Caco-2 (cell line): Measurements from ENCODE around the gene SEPTIN12. TPM values are rescaled to one million over a fixed set of nuclear protein-coding genes. Genes with fewer than 3 reads are reported as not detected.

Experiments used
- BruUV-seq: library from RNA; stranded (reverse); fragments of 400-500 nt; replicated peaks from 2 replicates; lab custom pipeline; 2021; lab: Mats Ljungman, UMichigan
- CTCF ChIA-PET: fragments of 300-600 bp; sonication (Branson Sonifier 250); formaldehyde crosslinking; loops from one replicate; lab custom pipeline; 2022; ENCODE audit warnings: antibody characterized with exemption; lab: Charles Lee
- POLR2A ChIA-PET: fragments of 300-600 bp; sonication (Branson Sonifier 250); formaldehyde crosslinking; loops from one replicate; lab custom pipeline; 2022; ENCODE audit warnings: antibody characterized with exemption; lab: Charles Lee
- DNase-seq, 2 experiments: peaks; one replicate each; pipeline versions ENCODE4 v3.0.0 to v3.0.0-alpha.2; 2020 to 2022
- H3K27me3 ChIP-seq: replicated peaks from 2 replicates; pipeline ENCODE4 v1.6.0; 2011; ENCODE audit warnings: low read length; ENCODE audit not compliant: control insufficient read depth, insufficient read depth
- H3K36me3 ChIP-seq: 2 replicates; pipeline ENCODE4 v1.5.1; 2011; ENCODE audit warnings: low read length; ENCODE audit not compliant: control insufficient read depth, insufficient read depth
- H3K4me1 ChIP-seq: fragments of 250-450 bp; sonication (Bioruptor Pico); 2 replicates; pipeline ENCODE4 v1.5.1; 2020; ENCODE audit warnings: mild to moderate bottlenecking
- H3K4me3 ChIP-seq: 2 replicates; pipeline ENCODE4 v1.5.1; 2011; ENCODE audit warnings: low read depth, mild to moderate bottlenecking, control low read depth, low read length
- H3K9me3 ChIP-seq: fragments of 250-450 bp; sonication (Bioruptor Pico); 2 replicates; pipeline ENCODE4 v1.5.1; 2020; ENCODE audit warnings: mild to moderate bottlenecking, moderate library complexity
- H3K27ac Mint-ChIP-seq: one replicate; pipeline ENCODE4 v1.8.0; 2022; ENCODE audit warnings: mixed read lengths; ENCODE audit not compliant: unreplicated experiment
- H3K27me3 Mint-ChIP-seq: one replicate; pipeline ENCODE4 v1.8.0; 2022; ENCODE audit warnings: mixed read lengths; ENCODE audit not compliant: insufficient read depth, unreplicated experiment
- H3K36me3 Mint-ChIP-seq: one replicate; pipeline ENCODE4 v1.8.0; 2022; ENCODE audit warnings: mild to moderate bottlenecking, mixed read lengths; ENCODE audit not compliant: insufficient read depth, unreplicated experiment
- H3K4me1 Mint-ChIP-seq: one replicate; pipeline ENCODE4 v1.8.0; 2022; ENCODE audit warnings: low read depth, mixed read lengths; ENCODE audit not compliant: unreplicated experiment
- H3K4me3 Mint-ChIP-seq: one replicate; pipeline ENCODE4 v1.8.0; 2022; ENCODE audit warnings: mild to moderate bottlenecking, moderate library complexity, mixed read lengths; ENCODE audit not compliant: unreplicated experiment
- H3K9me3 Mint-ChIP-seq: one replicate; pipeline ENCODE4 v1.8.0; 2022; ENCODE audit warnings: mixed read lengths; ENCODE audit not compliant: unreplicated experiment
- CTCF ChIP-seq, 2 experiments: fragments of 200-600 bp in 1 of 2; IDR thresholded peaks; 1 replicate in 1 of 2; 2 replicates in 1 of 2; pipeline versions ENCODE4 v1.5.1 to v1.8.0; 2011 to 2022; ENCODE audit warnings: antibody characterized with exemption in 1 of 2, control low read depth in 1 of 2, inconsistent platforms in 1 of 2, low read depth in 1 of 2, low read length in 1 of 2, mild to moderate bottlenecking in 1 of 2, moderate library complexity in 1 of 2; ENCODE audit not compliant: insufficient read depth in 1 of 2, severe bottlenecking in 1 of 2, unreplicated experiment in 1 of 2
- intact Hi-C: fragments of 100-400 bp; cut with micrococcal nuclease; formaldehyde crosslinking; loops from one replicate; pipeline ENCODE4 v1.10.0; 2022; ENCODE audit not compliant: unreplicated experiment
- total RNA-seq: library from RNA; stranded (reverse); gene quantifications from 2 replicates; pipeline ENCODE4 v1.2.3, GENCODE V29; 2022

SEPTIN12 gene
- total RNA-seq, 1 experiment from 2014 or later = not detected

- Mint-ChIP-seq H3K27me3 (no peaks in the 10 kb centered on the region), H3K4me1 (no peaks in the 10 kb centered on the region), H3K36me3 (peaks cover 16% of the 10 kb centered on the region), H3K4me3 (peak overlapping the region; percentile 29), H3K27ac (no peak overlapping the region), H3K9me3 (no peaks in the 10 kb centered on the region)
- DNase-seq = no peak
- H3K4me1 ChIP-seq = peaks cover 4% of the 10 kb centered on the region; the same call in 1 of the 2 replicates
- no peaks in the 10 kb centered on the region for H3K36me3 ChIP-seq
- H3K4me3 ChIP-seq = no peak overlapping the region
- no peaks in the 10 kb centered on the region for H3K9me3 ChIP-seq
- POLR2A ChIA-PET = no interaction called here
- TF ChIP-seq CTCF (IDR thresholded peaks at IDR 0.05; ENCODE audit: insufficient read depth in 1 of 2, low read depth in 1 of 2, low read length in 1 of 2, severe bottlenecking in 1 of 2, unreplicated experiment in 1 of 2) = no peak
- intact Hi-C loops = no loop called here
- H3K27me3 ChIP-seq = no peaks in the 10 kb centered on the region
- CTCF ChIA-PET = no interaction called here
- no TSS peak for BruUV-seq
Observed at GRCh38 chr16:4736546-4736945, 51.6 kb downstream of the SEPTIN12 start.

GRCh38 chr16:4734730-4735535, 53.2 kb downstream of the SEPTIN12 start:
- no peak for TF ChIP-seq CTCF (IDR thresholded peaks at IDR 0.05; ENCODE audit: insufficient read depth in 1 of 2, low read depth in 1 of 2, low read length in 1 of 2, severe bottlenecking in 1 of 2, unreplicated experiment in 1 of 2)
- no TSS peak for BruUV-seq
- Mint-ChIP-seq H3K4me1 (no peaks in the 10 kb centered on the region), H3K9me3 (no peaks in the 10 kb centered on the region), H3K4me3 (peak overlapping the region; percentile 97), H3K27ac (peak overlapping the region; percentile 99), H3K36me3 (peaks cover 22% of the 10 kb centered on the region), H3K27me3 (no peaks in the 10 kb centered on the region)
- Histone ChIP-seq H3K4me1 (peaks cover 4% of the 10 kb centered on the region; the same call in 1 of the 2 replicates), H3K9me3 (no peaks in the 10 kb centered on the region), H3K27me3 (no peaks in the 10 kb centered on the region), H3K36me3 (no peaks in the 10 kb centered on the region), H3K4me3 (peak overlapping the region; percentile 85)
- ChIA-PET CTCF (interaction anchor here (0.6 to 1.7 kb wide), 8 partner anchors 34 to 223 kb away, joined by 3 to 10 read pairs (median 4); partner anchors contain the start of genes MGRN1, NUDT16L1, SEC14L5 and SEPTIN12), POLR2A (interaction anchor here (0.5 to 2.4 kb wide), 12 partner anchors 11 to 213 kb away, joined by 3 to 20 read pairs (median 4); partner anchors contain the start of genes CDIP1, MGRN1, NUDT16L1 and ROGDI)
- intact Hi-C loops = loop anchor here (2.0 kb wide), 3 partner anchors 34 to 224 kb away; partner anchors contain the start of genes ROGDI and SEC14L5
- peak; percentile 89 to 90 for DNase-seq

- H3K27me3 ChIP-seq = no peaks in the 10 kb centered on the region
- H3K4me1 ChIP-seq = peaks cover 4% of the 10 kb centered on the region; the same call in 1 of the 2 replicates
- Mint-ChIP-seq H3K27me3 (no peaks in the 10 kb centered on the region), H3K4me3 (peak within 1 kb of the TSS; percentile 97), H3K4me1 (no peaks in the 10 kb centered on the region), H3K27ac (peak within 1 kb of the TSS; percentile 99), H3K36me3 (peaks cover 22% of the 10 kb centered on the region), H3K9me3 (no peaks in the 10 kb centered on the region)
- POLR2A ChIA-PET = interaction anchor here (0.5 to 2.4 kb wide), 14 partner anchors 10 to 364 kb away, joined by 3 to 20 read pairs (median 4); partner anchors contain the start of genes CDIP1, MGRN1, NUDT16L1 and ROGDI
- H3K36me3 ChIP-seq = no peaks in the 10 kb centered on the region
- H3K9me3 ChIP-seq = no peaks in the 10 kb centered on the region
- H3K4me3 ChIP-seq = peak within 1 kb of the TSS; percentile 85
- CTCF ChIA-PET = interaction anchor here (0.6 to 1.7 kb wide), 11 partner anchors 17 to 224 kb away, joined by 3 to 10 read pairs (median 3); partner anchors contain the start of genes MGRN1, NUDT16L1, SEC14L5 and SEPTIN12
- no TSS peak for BruUV-seq
- peak; percentile 96 to 98 for DNase-seq
- no peak for TF ChIP-seq CTCF (IDR thresholded peaks at IDR 0.05; ENCODE audit: insufficient read depth in 1 of 2, low read depth in 1 of 2, low read length in 1 of 2, severe bottlenecking in 1 of 2, unreplicated experiment in 1 of 2)
- intact Hi-C loops = loop anchor here (2.0 kb wide), 3 partner anchors 35 to 225 kb away; partner anchors contain the start of genes ROGDI and SEC14L5
Observed at GRCh38 chr16:4734063-4734729, 53.9 kb downstream of the SEPTIN12 start, which contains the start of the genes ANKS3 and DNAAF8. ANKS3 (minus strand) TSS chr16:4734271; CDS start chr16:4730149, 4,122 bp downstream. DNAAF8 (plus strand) TSS chr16:4734537; CDS start chr16:4736515, 1,978 bp downstream.
